B cell (primary cell): ENCODE data around the gene LYPLAL1. TPM values are rescaled to one million over a fixed set of nuclear protein-coding genes. Genes with fewer than 3 reads are reported as not detected.

ENCODE experiments used
- ATAC-seq: fragments of 200-7000 bp; cut with Tn5 transposase; one replicate; pipeline ENCODE4 v1.10.0; 2021; ENCODE audit warnings: low read depth, mild to moderate bottlenecking, moderate number of reproducible peaks, moderate library complexity
- CTCF ChIA-PET: fragments of 350-600 bp; sonication (Branson Sonifier 250); formaldehyde crosslinking; loops from one replicate; lab custom pipeline; 2021; ENCODE audit warnings: antibody characterized with exemption, inconsistent platforms; lab: Charles Lee
- POLR2A ChIA-PET: fragments of 350-600 bp; sonication (Branson Sonifier 250); formaldehyde crosslinking; loops from one replicate; lab custom pipeline; 2021; ENCODE audit warnings: antibody characterized with exemption; lab: Charles Lee
- DNase-seq: peaks from one replicate; pipeline ENCODE4 v3.0.0; 2013
- H2AFZ ChIP-seq: 2 replicates; pipeline ENCODE4 v1.6.1; 2012; ENCODE audit warnings: mild to moderate bottlenecking, low read depth, low read length; ENCODE audit not compliant: insufficient read depth, poor library complexity, severe bottlenecking
- H3K27ac ChIP-seq, 2 donors: 1 replicate in 1 of 2; 2 replicates in 1 of 2; pipeline ENCODE4 v1.5.1; 2012 to 2013; ENCODE audit warnings: low read length in 2 of 2, mild to moderate bottlenecking in 2 of 2, moderate library complexity in 1 of 2
- H3K27me3 ChIP-seq, 4 experiments: fragments of 200-600 bp in 1 of 4; sonication (generic) in 1 of 4; replicated peaks in 1 of 4; 1 replicate in 2 of 4; 2 replicates in 2 of 4; pipeline versions ENCODE4 v1.6.1 to v1.7.0; 2013 to 2016; ENCODE audit warnings: low read length in 3 of 4, mild to moderate bottlenecking in 2 of 4, mixed read lengths in 1 of 4, moderate library complexity in 1 of 4; ENCODE audit not compliant: insufficient read depth in 4 of 4, control insufficient read depth in 3 of 4; ENCODE audit errors: control extremely low read depth in 1 of 4
- H3K36me3 ChIP-seq, 2 experiments: replicated peaks in 1 of 2; 1 replicate in 1 of 2; 2 replicates in 1 of 2; pipeline versions ENCODE4 v1.6.1 to v1.7.1; 2013; ENCODE audit warnings: low read length in 1 of 2; ENCODE audit not compliant: insufficient read depth in 2 of 2, control insufficient read depth in 1 of 2; ENCODE audit errors: control extremely low read depth in 1 of 2, extremely low read depth in 1 of 2
- H3K4me1 ChIP-seq, 2 donors: fragments of 200-600 bp in 1 of 2; sonication (generic) in 1 of 2; 1 replicate in 1 of 2; 2 replicates in 1 of 2; pipeline versions ENCODE4 v1.5.1 to v1.6.1; 2013 to 2017; ENCODE audit warnings: low read length in 2 of 2; ENCODE audit not compliant: control insufficient read depth in 2 of 2, insufficient read depth in 2 of 2
- H3K4me2 ChIP-seq: replicated peaks from 2 replicates; pipeline ENCODE3; 2012; ENCODE audit warnings: mild to moderate bottlenecking, low read depth, low read length; ENCODE audit not compliant: poor library complexity, severe bottlenecking
- H3K4me3 ChIP-seq, 5 experiments: fragments of 200-600 bp in 1 of 5; sonication (generic) in 1 of 5; 1 replicate in 3 of 5; 2 replicates in 2 of 5; pipeline versions ENCODE4 v1.5.1 to v1.7.0; 2011 to 2016; ENCODE audit warnings: low read length in 4 of 5, mild to moderate bottlenecking in 4 of 5, low read depth in 2 of 5, control low read depth in 1 of 5, moderate library complexity in 1 of 5; ENCODE audit not compliant: insufficient read depth in 1 of 5; ENCODE audit errors: control extremely low read depth in 1 of 5, extremely low read depth in 1 of 5
- H3K79me2 ChIP-seq: fragments of 200-600 bp; sonication (generic); one replicate; pipeline ENCODE4 v1.6.0; 2016; ENCODE audit warnings: low read length; ENCODE audit not compliant: control insufficient read depth, insufficient read depth
- H3K9ac ChIP-seq: fragments of 200-600 bp; sonication (generic); 2 replicates; pipeline ENCODE4 v1.6.1; 2017; ENCODE audit warnings: mild to moderate bottlenecking, low read length, moderate library complexity
- H3K9me3 ChIP-seq, 3 donors: one replicate each; pipeline versions ENCODE4 v1.6.1 to v1.7.1; 2013; ENCODE audit warnings: low read length in 2 of 3; ENCODE audit not compliant: control insufficient read depth in 2 of 3, insufficient read depth in 1 of 3; ENCODE audit errors: control extremely low read depth in 1 of 3
- H4K20me1 ChIP-seq: 2 replicates; pipeline ENCODE4 v1.6.0; 2012; ENCODE audit warnings: mild to moderate bottlenecking, low read length; ENCODE audit not compliant: insufficient read depth, control insufficient read depth, poor library complexity, severe bottlenecking
- H3K27ac Mint-ChIP-seq: one replicate; pipeline ENCODE4 v1.8.0; 2021; ENCODE audit warnings: mixed read lengths
- H3K27me3 Mint-ChIP-seq: one replicate; pipeline ENCODE4 v1.8.0; 2021; ENCODE audit warnings: mixed read lengths
- H3K4me1 Mint-ChIP-seq: one replicate; pipeline ENCODE4 v1.8.0; 2021; ENCODE audit warnings: mixed read lengths
- H3K4me3 Mint-ChIP-seq: one replicate; pipeline ENCODE4 v1.8.0; 2021; ENCODE audit warnings: mixed read lengths
- H3K9me3 Mint-ChIP-seq: one replicate; pipeline ENCODE4 v1.8.0; 2022; ENCODE audit warnings: mixed read lengths; ENCODE audit not compliant: insufficient read depth
- EZH2 ChIP-seq: IDR thresholded peaks from 2 replicates; pipeline ENCODE4 v1.6.1; 2012; ENCODE audit warnings: borderline replicate concordance, low read depth, mild to moderate bottlenecking, moderate library complexity, low read length; ENCODE audit not compliant: insufficient read depth, poor library complexity, severe bottlenecking
- WGBS: methylation state at CpG from one replicate; pipeline ENCODE4 v1.1.5; 2013; ENCODE audit warnings: missing lambda C conversion rate; ENCODE audit not compliant: insufficient coverage; 5-methylcytosine and 5-hydroxymethylcytosine counted together
- intact Hi-C: fragments of 100-400 bp; cut with micrococcal nuclease; formaldehyde crosslinking; loops from one replicate; pipeline ENCODE4 v1.10.0; 2022
- polyA plus RNA-seq: library from polyadenylated mRNA; depleted of rRNA; stranded (reverse); fragments of >200 nt; gene quantifications from 2 replicates; pipeline ENCODE4 v1.2.3, GENCODE V29; 2012
- total RNA-seq, 2 donors: library from RNA; stranded (reverse); fragments of 120-200 nt in 1 of 2; gene quantifications; 1 replicate in 1 of 2; 2 replicates in 1 of 2; pipeline versions ENCODE4 v1.2.3 to v1.2.4, GENCODE V29; 2013 to 2022
- TF ChIP-seq, protein P1 (sequence below): fragments of 200-600 bp; IDR thresholded peaks from one replicate; pipeline ENCODE4 v1.8.0; 2022; ENCODE audit warnings: antibody characterized with exemption, mild to moderate bottlenecking

Gene LYPLAL1
- total and polyA plus RNA-seq, 2 donors (not counting 1 experiment from before 2014, with no cell fraction given) = 27.0 to 65.4 TPM

DNA sequence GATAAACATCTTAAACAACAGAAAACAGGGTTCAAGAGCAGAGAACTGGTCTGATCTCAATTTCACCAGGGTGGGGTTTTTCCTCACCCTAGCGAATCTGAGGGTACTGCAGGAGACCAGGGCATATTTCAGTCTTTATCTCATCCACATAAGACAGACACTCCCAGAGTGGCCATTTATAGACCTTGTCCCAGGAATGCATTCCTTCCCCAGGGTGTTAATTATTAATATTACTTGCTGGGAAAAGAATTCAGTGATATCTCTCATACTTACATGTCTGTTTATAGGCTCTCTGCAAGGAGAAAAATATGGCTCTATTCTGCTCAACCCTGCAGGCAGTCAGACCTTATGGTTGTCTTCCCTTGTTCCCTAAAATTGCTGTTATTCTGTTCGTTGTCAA is 84.1 kb downstream of the LYPLAL1 start:
- Histone ChIP-seq H3K9me3 (peaks cover 0 to 7% (median 0%) of the 10 kb centered on the region in 3 donors), H3K4me1 (no peaks in the 10 kb centered on the region), H3K27ac (no peak overlapping the region), H2AFZ (no peak overlapping the region), H4K20me1 (no peaks in the 10 kb centered on the region), H3K4me2 (no peak overlapping the region), H3K79me2 (no peaks in the 10 kb centered on the region), H3K27me3 (no peaks in the 10 kb centered on the region), H3K36me3 (no peaks in the 10 kb centered on the region), H3K9ac (no peak overlapping the region), H3K4me3 (no peak overlapping the region)
- Mint-ChIP-seq H3K4me1 (no peaks in the 10 kb centered on the region), H3K27me3 (no peaks in the 10 kb centered on the region), H3K9me3 (peaks cover 11% of the 10 kb centered on the region), H3K27ac (no peak overlapping the region), H3K4me3 (no peak overlapping the region)
- no peak for DNase-seq
- ChIA-PET CTCF (no interaction called here), POLR2A (no interaction called here)
- TF ChIP-seq, protein P1, sequence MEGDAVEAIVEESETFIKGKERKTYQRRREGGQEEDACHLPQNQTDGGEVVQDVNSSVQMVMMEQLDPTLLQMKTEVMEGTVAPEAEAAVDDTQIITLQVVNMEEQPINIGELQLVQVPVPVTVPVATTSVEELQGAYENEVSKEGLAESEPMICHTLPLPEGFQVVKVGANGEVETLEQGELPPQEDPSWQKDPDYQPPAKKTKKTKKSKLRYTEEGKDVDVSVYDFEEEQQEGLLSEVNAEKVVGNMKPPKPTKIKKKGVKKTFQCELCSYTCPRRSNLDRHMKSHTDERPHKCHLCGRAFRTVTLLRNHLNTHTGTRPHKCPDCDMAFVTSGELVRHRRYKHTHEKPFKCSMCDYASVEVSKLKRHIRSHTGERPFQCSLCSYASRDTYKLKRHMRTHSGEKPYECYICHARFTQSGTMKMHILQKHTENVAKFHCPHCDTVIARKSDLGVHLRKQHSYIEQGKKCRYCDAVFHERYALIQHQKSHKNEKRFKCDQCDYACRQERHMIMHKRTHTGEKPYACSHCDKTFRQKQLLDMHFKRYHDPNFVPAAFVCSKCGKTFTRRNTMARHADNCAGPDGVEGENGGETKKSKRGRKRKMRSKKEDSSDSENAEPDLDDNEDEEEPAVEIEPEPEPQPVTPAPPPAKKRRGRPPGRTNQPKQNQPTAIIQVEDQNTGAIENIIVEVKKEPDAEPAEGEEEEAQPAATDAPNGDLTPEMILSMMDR = no peak
- WGBS = 100% methylated on average over 1 of the region's 2 CpGs
- intact Hi-C loops = no loop called here
- ATAC-seq = no peak

DNA sequence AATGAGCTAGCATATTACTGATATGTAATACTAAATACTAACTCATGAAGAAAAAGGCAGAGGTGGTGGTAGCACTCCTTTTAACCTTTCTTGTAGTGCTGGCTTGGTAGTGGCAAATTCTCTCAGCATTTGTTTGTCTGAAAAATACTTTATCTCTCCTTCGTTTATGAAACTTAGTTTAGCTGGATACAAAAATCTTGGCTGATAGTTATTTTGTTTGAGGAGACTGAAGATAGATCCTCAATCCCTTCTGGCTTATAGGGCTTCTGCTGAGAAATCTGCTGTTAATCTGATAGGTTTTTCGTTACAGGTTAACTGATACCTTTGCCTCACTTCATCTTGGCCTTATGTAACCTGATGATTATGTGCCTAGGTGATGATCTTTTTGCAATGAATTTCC is 87.8 kb downstream of the LYPLAL1 start:
- H3K27me3 Mint-ChIP-seq = no peaks in the 10 kb centered on the region
- no peaks in the 10 kb centered on the region for H3K27me3 ChIP-seq
- ChIA-PET POLR2A (no interaction called here), CTCF (no interaction called here)
- no peak overlapping the region for H3K27ac ChIP-seq
- no peak for ATAC-seq
- no peaks in the 10 kb centered on the region for H3K4me1 Mint-ChIP-seq
- H3K4me3 Mint-ChIP-seq = no peak overlapping the region
- no peak for DNase-seq
- no peak for TF ChIP-seq EZH2
- TF ChIP-seq, protein P1 = no peak
- H3K27ac Mint-ChIP-seq = no peak overlapping the region
- WGBS = no CpG with 5 or more reads among the region's 2 CpGs
- H2AFZ ChIP-seq = no peak overlapping the region
- no peak overlapping the region for H3K4me2 ChIP-seq
- H3K9me3 ChIP-seq = peaks cover 0 to 7% (median 0%) of the 10 kb centered on the region in 3 donors
- H3K9me3 Mint-ChIP-seq = peaks cover 6% of the 10 kb centered on the region
- no peak overlapping the region for H3K9ac ChIP-seq
- no peak overlapping the region for H3K4me3 ChIP-seq
- no peaks in the 10 kb centered on the region for H3K79me2 ChIP-seq
- no peaks in the 10 kb centered on the region for H4K20me1 ChIP-seq
- no peaks in the 10 kb centered on the region for H3K4me1 ChIP-seq
- no peaks in the 10 kb centered on the region for H3K36me3 ChIP-seq
- intact Hi-C loops = no loop called here
